ENCODE results near the gene CD320. TPM values are rescaled to one million over a fixed set of nuclear protein-coding genes. Genes with fewer than 3 reads are reported as not detected.

The CD320 gene
- total and polyA plus RNA-seq, 10 of the 15 experiments (the other 5 are each of a cell fraction or from before 2014, with no cell fraction given): 1.1 to 134 (median 46.5) TPM

DNA sequence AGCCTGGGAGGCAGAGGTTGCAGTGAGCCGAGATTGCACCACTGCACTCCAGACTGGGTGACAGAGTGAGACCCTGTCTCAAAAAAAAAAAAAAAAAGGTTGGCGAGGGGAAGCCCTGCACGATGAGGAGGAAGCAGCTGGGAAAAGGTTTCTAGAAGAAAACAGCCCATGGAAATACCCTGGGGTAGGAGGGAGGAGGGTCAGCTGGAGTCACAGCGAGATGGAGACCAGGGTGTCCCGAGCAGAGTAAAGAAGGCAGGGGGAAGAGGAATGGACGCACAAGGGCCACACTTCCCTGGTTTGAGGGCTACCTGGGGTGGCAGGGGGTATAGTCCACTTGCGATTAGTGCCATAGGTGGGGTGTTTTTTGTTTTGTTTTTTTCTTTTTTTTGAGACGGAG, 28.5 kb upstream of the CD320 start:
- ATAC-seq: no peak
- CTCF ChIA-PET: interaction anchor here (0.9 kb wide), 1 partner anchor 14 kb away, joined by 3 read pairs; no protein-coding TSS in a partner anchor
- RAD21 ChIA-PET (ENCODE audit: unreplicated experiment): no interaction called here
- H3K4me1 ChIP-seq (ENCODE audit: control insufficient read depth, insufficient read depth, low read length): peaks cover 2% of the 10 kb centered on the region; the same call in 1 of the 2 replicates
- H3K9me3 ChIP-seq (replicated peaks; ENCODE audit: control insufficient read depth, insufficient read depth, low read length): no peaks in the 10 kb centered on the region
- WGBS (ENCODE audit: insufficient coverage, insufficient replicate concordance, low lambda C conversion rate, missing lambda C conversion rate): 24% methylated on average over 7 of the region's 8 CpGs
- DNase-seq (ENCODE audit: low read depth, low spot score): no peak
- H4K20me1 ChIP-seq (ENCODE audit: control insufficient read depth, insufficient read depth): no peaks in the 10 kb centered on the region
- FAIRE-seq: no peak
- POLR2A ChIA-PET: no interaction called here
- H3K36me3 ChIP-seq (ENCODE audit: control insufficient read depth in 2 of 2, insufficient read depth in 2 of 2, low read length in 1 of 2): no peaks in the 10 kb centered on the region
- in situ Hi-C loops (cut with MboI) (no loop called here), intact Hi-C loops (cut with micrococcal nuclease; ENCODE audit: unreplicated experiment) (no loop called here)
- peaks cover 2 to 5% of the 10 kb centered on the region in 2 experiments; a peak in 3 of 4 replicates for H3K27me3 ChIP-seq (replicated peaks in 1 of 2; ENCODE audit: control insufficient read depth in 2 of 2, insufficient read depth in 2 of 2, low read length in 1 of 2)
- no peak overlapping the region for H3K4me2 ChIP-seq (ENCODE audit: control insufficient read depth, insufficient read depth)
- no peak overlapping the region for H2AFZ ChIP-seq (ENCODE audit: control insufficient read depth, low read depth, low read length)
- no TSS peak for BruUV-seq (replicated peaks)
- SMC1A ChIA-PET (ENCODE audit: uncharacterized antibody, unreplicated experiment): no interaction called here
- H3K9ac ChIP-seq (ENCODE audit: control insufficient read depth, insufficient read depth, low read length): no peak overlapping the region
- H3K79me2 ChIP-seq (ENCODE audit: control insufficient read depth, insufficient read depth, low read length): no peaks in the 10 kb centered on the region
- TF ChIP-seq ZNF622 (IDR thresholded peaks at IDR 0.05) (no peak), SMC3 (IDR thresholded peaks at IDR 0.05; ENCODE audit: borderline replicate concordance, low read length) (no peak)
- TF ChIP-seq, protein P1, sequence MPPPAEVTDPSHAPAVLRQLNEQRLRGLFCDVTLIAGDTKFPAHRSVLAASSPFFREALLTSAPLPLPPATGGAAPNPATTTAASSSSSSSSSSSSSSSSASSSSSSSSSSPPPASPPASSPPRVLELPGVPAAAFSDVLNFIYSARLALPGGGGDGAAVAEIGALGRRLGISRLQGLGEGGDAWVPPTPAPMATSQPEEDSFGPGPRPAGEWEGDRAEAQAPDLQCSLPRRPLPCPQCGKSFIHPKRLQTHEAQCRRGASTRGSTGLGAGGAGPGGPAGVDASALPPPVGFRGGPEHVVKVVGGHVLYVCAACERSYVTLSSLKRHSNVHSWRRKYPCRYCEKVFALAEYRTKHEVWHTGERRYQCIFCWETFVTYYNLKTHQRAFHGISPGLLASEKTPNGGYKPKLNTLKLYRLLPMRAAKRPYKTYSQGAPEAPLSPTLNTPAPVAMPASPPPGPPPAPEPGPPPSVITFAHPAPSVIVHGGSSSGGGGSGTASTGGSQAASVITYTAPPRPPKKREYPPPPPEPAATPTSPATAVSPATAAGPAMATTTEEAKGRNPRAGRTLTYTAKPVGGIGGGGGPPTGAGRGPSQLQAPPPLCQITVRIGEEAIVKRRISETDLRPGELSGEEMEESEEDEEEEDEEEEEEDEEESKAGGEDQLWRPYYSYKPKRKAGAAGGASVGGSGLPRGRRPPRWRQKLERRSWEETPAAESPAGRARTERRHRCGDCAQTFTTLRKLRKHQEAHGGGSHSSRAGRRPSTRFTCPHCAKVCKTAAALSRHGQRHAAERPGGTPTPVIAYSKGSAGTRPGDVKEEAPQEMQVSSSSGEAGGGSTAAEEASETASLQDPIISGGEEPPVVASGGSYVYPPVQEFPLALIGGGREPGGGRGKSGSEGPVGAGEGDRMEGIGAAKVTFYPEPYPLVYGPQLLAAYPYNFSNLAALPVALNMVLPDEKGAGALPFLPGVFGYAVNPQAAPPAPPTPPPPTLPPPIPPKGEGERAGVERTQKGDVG (CRISPR knock-in tag; IDR thresholded peaks at IDR 0.05): no peak
- TF ChIP-seq, protein P2, sequence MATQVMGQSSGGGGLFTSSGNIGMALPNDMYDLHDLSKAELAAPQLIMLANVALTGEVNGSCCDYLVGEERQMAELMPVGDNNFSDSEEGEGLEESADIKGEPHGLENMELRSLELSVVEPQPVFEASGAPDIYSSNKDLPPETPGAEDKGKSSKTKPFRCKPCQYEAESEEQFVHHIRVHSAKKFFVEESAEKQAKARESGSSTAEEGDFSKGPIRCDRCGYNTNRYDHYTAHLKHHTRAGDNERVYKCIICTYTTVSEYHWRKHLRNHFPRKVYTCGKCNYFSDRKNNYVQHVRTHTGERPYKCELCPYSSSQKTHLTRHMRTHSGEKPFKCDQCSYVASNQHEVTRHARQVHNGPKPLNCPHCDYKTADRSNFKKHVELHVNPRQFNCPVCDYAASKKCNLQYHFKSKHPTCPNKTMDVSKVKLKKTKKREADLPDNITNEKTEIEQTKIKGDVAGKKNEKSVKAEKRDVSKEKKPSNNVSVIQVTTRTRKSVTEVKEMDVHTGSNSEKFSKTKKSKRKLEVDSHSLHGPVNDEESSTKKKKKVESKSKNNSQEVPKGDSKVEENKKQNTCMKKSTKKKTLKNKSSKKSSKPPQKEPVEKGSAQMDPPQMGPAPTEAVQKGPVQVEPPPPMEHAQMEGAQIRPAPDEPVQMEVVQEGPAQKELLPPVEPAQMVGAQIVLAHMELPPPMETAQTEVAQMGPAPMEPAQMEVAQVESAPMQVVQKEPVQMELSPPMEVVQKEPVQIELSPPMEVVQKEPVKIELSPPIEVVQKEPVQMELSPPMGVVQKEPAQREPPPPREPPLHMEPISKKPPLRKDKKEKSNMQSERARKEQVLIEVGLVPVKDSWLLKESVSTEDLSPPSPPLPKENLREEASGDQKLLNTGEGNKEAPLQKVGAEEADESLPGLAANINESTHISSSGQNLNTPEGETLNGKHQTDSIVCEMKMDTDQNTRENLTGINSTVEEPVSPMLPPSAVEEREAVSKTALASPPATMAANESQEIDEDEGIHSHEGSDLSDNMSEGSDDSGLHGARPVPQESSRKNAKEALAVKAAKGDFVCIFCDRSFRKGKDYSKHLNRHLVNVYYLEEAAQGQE (IDR thresholded peaks at IDR 0.05; ENCODE audit: low read depth, low read length): no peak
- no peak overlapping the region for H3K4me3 ChIP-seq
- no peak overlapping the region for H3K27ac ChIP-seq (ENCODE audit: control insufficient read depth, insufficient read depth)
